Subcutaneous abdominal adipose tissue (tissue), 5 donors: ENCODE results near the gene CENPP.
A peak's percentile ranks its signal among the peaks of the same experiment; 100 is the strongest.
"Not testable (repeated sequence)": the region's sequence is repeated elsewhere in the genome, so short reads cannot be mapped to it uniquely, and the experiment has no call there.

Experiments used
- H3K27ac ChIP-seq: one replicate; pipeline ENCODE4 v1.7.0; 2013; ENCODE audit warnings: low read depth, mild to moderate bottlenecking, inconsistent platforms, low read length, moderate library complexity
- H3K27me3 ChIP-seq, 5 donors: one replicate each; pipeline ENCODE4 v1.7.0; 2013; ENCODE audit warnings: low read length in 5 of 5, inconsistent platforms in 1 of 5; ENCODE audit not compliant: control insufficient read depth in 5 of 5, insufficient read depth in 4 of 5
- H3K36me3 ChIP-seq, 5 donors: one replicate each; pipeline ENCODE4 v1.7.0; 2013; ENCODE audit warnings: low read length in 5 of 5; ENCODE audit not compliant: control insufficient read depth in 5 of 5, insufficient read depth in 5 of 5
- H3K4me1 ChIP-seq, 5 donors: one replicate each; pipeline ENCODE4 v1.7.0; 2013; ENCODE audit warnings: low read length in 5 of 5, mild to moderate bottlenecking in 3 of 5, moderate library complexity in 1 of 5; ENCODE audit not compliant: control insufficient read depth in 5 of 5, insufficient read depth in 5 of 5
- H3K4me3 ChIP-seq, 5 donors: one replicate each; pipeline ENCODE4 v1.7.0; 2013; ENCODE audit warnings: low read length in 5 of 5, low read depth in 1 of 5
- H3K9ac ChIP-seq, 5 donors: one replicate each; pipeline ENCODE4 v1.7.0; 2013; ENCODE audit warnings: low read length in 5 of 5, mild to moderate bottlenecking in 4 of 5, moderate library complexity in 3 of 5
- H3K9me3 ChIP-seq, 5 donors: one replicate each; pipeline ENCODE4 v1.7.0; 2013; ENCODE audit warnings: low read length in 5 of 5; ENCODE audit not compliant: control insufficient read depth in 5 of 5
- donor health status: healthy.
- donor health status: healthy.
- donor health status: healthy.
- donor health status: healthy.
- donor health status: healthy.

The CENPP gene

DNA sequence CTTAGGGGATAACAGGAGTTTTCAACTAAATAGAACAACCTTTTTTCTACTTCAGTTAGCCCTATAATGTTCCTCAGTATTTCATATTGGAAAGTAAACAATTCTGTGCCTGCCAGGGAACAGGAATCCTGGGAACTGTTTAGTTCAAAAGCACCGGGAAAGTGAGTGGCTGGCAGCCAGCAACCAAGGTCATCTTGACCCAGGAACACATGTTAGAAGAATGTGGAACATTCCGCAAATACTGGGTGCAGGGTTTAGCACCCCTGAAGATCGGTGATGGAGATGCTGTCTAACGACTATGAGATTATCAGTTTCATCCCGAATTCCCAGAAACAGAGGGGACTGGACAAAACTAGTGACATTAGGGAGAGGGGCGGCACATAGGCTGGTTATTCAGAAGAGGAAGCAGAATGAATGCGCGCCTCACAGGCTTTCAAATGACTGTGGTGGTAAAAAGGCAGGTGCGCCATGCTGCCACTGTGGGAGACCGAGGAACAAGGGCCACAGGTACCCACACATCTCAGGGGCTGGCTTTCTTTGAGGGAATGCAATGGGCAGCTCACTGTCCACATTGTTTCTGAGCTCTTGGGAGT, 293.0 kb downstream of the CENPP start:
- Histone ChIP-seq H3K9me3 (no peaks in the 10 kb centered on the region), H3K36me3 (peaks cover 0 to 64% (median 37%) of the 10 kb centered on the region in 5 donors), H3K4me3 (no peak overlapping the region), H3K27me3 (no peaks in the 10 kb centered on the region), H3K9ac (no peak overlapping the region), H3K27ac (peak overlapping the region; percentile 17), H3K4me1 (peaks cover 4 to 42% (median 36%) of the 10 kb centered on the region in 5 donors)

DNA sequence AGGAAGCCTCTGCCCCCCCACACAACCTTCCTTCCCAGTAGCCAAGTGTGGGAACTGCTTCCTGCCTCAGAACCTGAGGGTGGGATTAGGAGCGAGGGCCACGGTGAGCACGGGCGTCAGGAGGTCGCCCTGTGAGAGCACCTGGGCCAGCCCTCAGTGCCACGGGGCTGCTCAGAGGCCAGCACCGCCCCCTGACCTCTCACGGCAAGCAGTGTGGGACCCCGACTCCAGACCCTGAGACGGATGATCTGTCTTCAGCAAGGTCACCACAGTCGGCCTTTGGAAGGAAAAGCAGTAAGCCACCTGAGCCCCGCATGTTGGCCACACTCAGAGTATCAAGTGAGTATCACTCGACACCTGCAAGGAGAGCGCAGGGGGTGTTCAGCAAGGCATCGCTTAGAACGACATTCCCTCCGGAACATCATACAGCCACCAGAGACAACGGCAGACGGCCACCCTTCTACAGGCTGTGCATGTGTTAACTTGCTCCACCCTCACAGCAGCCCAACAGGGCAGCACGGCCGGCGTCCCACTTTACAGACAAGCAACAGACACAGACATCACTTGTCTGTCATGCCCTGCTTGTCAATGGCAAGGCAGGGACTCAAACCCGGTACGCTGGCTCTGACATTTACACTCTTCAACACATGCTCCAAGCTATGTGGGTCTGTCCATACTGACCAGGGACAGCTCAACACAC, 294.0 kb downstream of the CENPP start:
- H3K9ac ChIP-seq: no peak overlapping the region
- peaks cover 2 to 66% (median 41%) of the 10 kb centered on the region in 5 donors for H3K36me3 ChIP-seq
- H3K4me3 ChIP-seq: no peak overlapping the region
- H3K4me1 ChIP-seq: peaks cover 4 to 39% (median 34%) of the 10 kb centered on the region in 5 donors
- H3K9me3 ChIP-seq: no peaks in the 10 kb centered on the region
- no peaks in the 10 kb centered on the region for H3K27me3 ChIP-seq
- H3K27ac ChIP-seq: no peak overlapping the region

DNA sequence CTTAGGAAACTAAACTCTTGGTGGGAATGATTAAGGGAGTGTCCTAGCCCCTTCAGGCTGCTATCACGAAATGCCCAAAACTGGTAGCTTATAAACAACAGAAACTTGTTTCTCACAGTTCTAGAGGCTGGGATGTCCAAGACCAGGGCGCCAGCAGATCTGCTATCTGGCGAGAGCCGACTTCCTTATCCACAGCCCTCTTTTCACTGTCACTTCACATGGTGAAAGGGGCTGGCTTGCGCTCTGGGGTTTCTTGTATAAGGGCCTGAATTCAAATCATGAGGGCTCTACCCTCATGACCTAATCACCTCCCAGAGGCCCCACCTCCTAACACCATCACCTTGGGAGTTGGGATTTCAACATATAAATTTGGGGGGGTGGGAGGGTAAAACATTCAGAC, 295.1 kb downstream of the CENPP start:
- H3K27ac ChIP-seq: no peak overlapping the region
- no peak overlapping the region for H3K9ac ChIP-seq
- no peak overlapping the region for H3K4me3 ChIP-seq
- no peaks in the 10 kb centered on the region for H3K9me3 ChIP-seq
- H3K27me3 ChIP-seq: no peaks in the 10 kb centered on the region
- peaks cover 4 to 59% (median 34%) of the 10 kb centered on the region in 5 donors for H3K36me3 ChIP-seq
- H3K4me1 ChIP-seq: peaks cover 2 to 28% (median 23%) of the 10 kb centered on the region in 5 donors

- H3K4me3 ChIP-seq, H3K27me3 ChIP-seq, H3K9ac ChIP-seq, H3K4me1 ChIP-seq, H3K9me3 ChIP-seq, H3K27ac ChIP-seq: not testable (repeated sequence)
- peaks cover 4 to 30% (median 16%) of the 10 kb centered on the region in 5 donors for H3K36me3 ChIP-seq
Measured at GRCh38 chr9:92623936-92624335, 298.2 kb downstream of the CENPP start.

DNA sequence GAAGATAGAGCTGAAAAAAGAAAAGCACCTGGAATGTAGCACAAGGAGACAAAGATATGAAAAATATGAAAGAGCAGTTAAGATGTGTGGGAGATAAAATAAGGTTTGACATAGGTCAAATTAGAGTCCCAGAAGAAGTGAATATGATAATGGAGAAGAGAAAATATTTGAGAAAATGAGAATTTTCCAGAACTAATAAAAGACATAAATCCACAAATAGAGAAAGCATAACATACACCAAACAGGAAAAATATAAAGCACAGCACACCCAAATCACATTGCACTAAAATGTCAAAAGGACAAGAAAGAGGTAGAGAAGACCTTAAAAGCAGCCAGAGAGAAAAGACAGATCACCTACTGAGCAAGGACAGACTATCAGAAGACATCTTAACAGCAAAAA, 300.7 kb downstream of the CENPP start:
- peaks cover 0 to 4% (median 0%) of the 10 kb centered on the region in 5 donors for H3K9me3 ChIP-seq
- no peak overlapping the region for H3K9ac ChIP-seq
- no peaks in the 10 kb centered on the region for H3K27me3 ChIP-seq
- peaks cover 0 to 4% (median 0%) of the 10 kb centered on the region in 5 donors for H3K4me1 ChIP-seq
- H3K27ac ChIP-seq: no peak overlapping the region
- no peak overlapping the region for H3K4me3 ChIP-seq
- peaks cover 2 to 18% (median 13%) of the 10 kb centered on the region in 5 donors for H3K36me3 ChIP-seq

DNA sequence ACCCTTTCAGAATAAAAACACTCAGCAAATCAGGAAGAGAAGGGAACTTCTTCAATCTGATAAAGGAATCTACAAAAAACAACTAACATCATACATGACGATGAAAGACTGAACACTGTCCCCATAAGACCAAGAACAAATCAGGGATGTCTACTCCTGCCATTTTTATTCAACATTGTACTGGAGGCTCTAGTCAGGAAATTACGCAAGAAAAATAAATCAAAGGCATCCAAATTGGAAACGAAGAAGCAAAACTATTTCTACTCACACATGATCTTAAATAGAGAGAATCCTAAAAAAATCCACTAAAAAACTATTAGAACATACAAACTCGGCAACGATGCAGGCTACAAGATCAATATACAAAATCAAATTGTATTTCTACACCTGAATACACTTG, 301.9 kb downstream of the CENPP start:
- Histone ChIP-seq H3K36me3 (peaks cover 10 to 29% (median 23%) of the 10 kb centered on the region in 5 donors), H3K4me3 (no peak overlapping the region), H3K4me1 (peaks cover 0 to 4% (median 0%) of the 10 kb centered on the region in 5 donors), H3K27ac (peak overlapping the region; percentile 7), H3K27me3 (no peaks in the 10 kb centered on the region), H3K9me3 (peaks cover 0 to 4% (median 0%) of the 10 kb centered on the region in 5 donors), H3K9ac (no peak overlapping the region)

DNA sequence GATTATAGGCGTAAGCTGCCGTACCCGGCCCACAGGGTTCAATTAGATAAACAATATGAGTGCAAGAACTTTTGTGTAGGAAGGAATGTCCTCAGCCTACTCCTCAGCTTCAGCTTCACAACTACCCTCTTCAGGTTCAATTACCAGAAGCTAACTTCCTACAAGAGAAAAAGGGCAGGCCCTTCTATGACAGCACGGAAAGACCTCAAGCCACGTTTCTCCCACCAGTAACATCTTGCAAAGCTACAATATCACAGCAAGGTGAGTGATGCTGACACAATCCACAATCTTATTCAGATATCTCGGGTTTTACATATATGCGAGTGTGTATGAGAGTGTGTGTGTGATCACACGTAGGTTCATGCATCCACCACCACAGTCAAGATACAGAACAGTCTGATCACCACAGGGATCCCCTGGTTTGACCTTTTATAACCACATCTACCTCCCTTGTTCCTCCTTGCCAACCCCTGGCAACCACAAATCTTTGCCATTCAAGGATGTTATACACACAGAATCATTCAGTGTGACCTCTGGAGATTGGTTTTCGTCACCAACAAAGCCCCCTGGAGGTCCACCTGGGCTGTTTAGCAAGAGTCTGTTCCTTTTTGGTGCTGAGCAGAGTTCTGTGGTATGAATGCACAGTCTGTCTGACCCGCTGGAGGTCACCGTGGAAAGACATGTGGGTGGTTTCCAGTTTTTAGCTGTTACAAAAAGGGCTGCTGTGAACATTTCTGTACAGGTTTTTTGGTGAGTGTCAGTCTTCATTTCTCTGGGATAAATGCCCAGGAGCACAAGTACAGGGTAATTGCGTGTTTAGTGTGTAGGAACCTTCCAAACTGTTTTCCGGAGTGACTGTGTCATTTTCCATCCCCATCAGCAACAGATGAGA, 305.9 kb downstream of the CENPP start:
- no peaks in the 10 kb centered on the region for H3K27me3 ChIP-seq
- peaks cover 0 to 10% (median 9%) of the 10 kb centered on the region in 5 donors for H3K4me1 ChIP-seq
- H3K4me3 ChIP-seq: no peak overlapping the region
- no peak overlapping the region for H3K9ac ChIP-seq
- H3K36me3 ChIP-seq: peaks cover 6 to 51% (median 35%) of the 10 kb centered on the region in 5 donors
- no peak overlapping the region for H3K27ac ChIP-seq
- H3K9me3 ChIP-seq: peaks cover 0 to 4% (median 0%) of the 10 kb centered on the region in 5 donors

- H3K9me3 ChIP-seq: peaks cover 0 to 4% (median 0%) of the 10 kb centered on the region in 5 donors
- H3K27me3 ChIP-seq: no peaks in the 10 kb centered on the region
- no peak overlapping the region for H3K4me3 ChIP-seq
- peaks cover 6 to 60% (median 43%) of the 10 kb centered on the region in 5 donors for H3K36me3 ChIP-seq
- H3K4me1 ChIP-seq: peaks cover 0 to 9% (median 9%) of the 10 kb centered on the region in 5 donors
- no peak overlapping the region for H3K27ac ChIP-seq
- H3K9ac ChIP-seq: no peak overlapping the region
Measured at GRCh38 chr9:92632641-92633040, 306.9 kb downstream of the CENPP start.

- Histone ChIP-seq H3K9ac (no peak overlapping the region), H3K27me3 (no peaks in the 10 kb centered on the region), H3K36me3 (peaks cover 6 to 71% (median 54%) of the 10 kb centered on the region in 5 donors), H3K9me3 (peaks cover 0 to 4% (median 0%) of the 10 kb centered on the region in 5 donors), H3K27ac (no peak overlapping the region), H3K4me1 (peaks cover 0 to 9% (median 9%) of the 10 kb centered on the region in 5 donors), H3K4me3 (no peak overlapping the region)
Measured at GRCh38 chr9:92633614-92634278, 308.0 kb downstream of the CENPP start.
